Measurements from ENCODE around the gene MYL4.
"Not testable (repeated sequence)": the region's sequence is repeated elsewhere in the genome, so short reads cannot be mapped to it uniquely, and the experiment has no call there.

The MYL4 gene

GRCh38 chr17:47244697-47245096 is 35.5 kb downstream of the MYL4 start:
- FAIRE-seq, result no peak

GRCh38 chr17:47246120-47246519 is 37.0 kb downstream of the MYL4 start:
- no peak for FAIRE-seq

- no peak for FAIRE-seq
Measured at GRCh38 chr17:47250855-47251254, 41.7 kb downstream of the MYL4 start.

GRCh38 chr17:47251421-47251940 is 42.3 kb downstream of the MYL4 start:
- no peak for FAIRE-seq

- no peak for FAIRE-seq
Measured at GRCh38 chr17:47252209-47252608, 43.1 kb downstream of the MYL4 start.

- FAIRE-seq, result no peak
Measured at GRCh38 chr17:47252766-47253512, 43.8 kb downstream of the MYL4 start.

- FAIRE-seq, result no peak
Measured at GRCh38 chr17:47253541-47254402, 44.6 kb downstream of the MYL4 start, which contains the start of gene ITGB3. Gene ITGB3 (plus strand): TSS chr17:47253827. CDS start chr17:47253862, 35 bp downstream.

GRCh38 chr17:47254403-47254943 is 45.3 kb downstream of the MYL4 start:
- no peak for FAIRE-seq

GRCh38 chr17:47257651-47258339 is 48.6 kb downstream of the MYL4 start:
- no peak for FAIRE-seq

- FAIRE-seq, result no peak
Measured at GRCh38 chr17:47262586-47262985, 53.4 kb downstream of the MYL4 start.

- no peak for FAIRE-seq
Measured at GRCh38 chr17:47264166-47264565, 55.0 kb downstream of the MYL4 start.

- no peak for FAIRE-seq
Measured at GRCh38 chr17:47265983-47266541, 56.9 kb downstream of the MYL4 start.

- FAIRE-seq, result no peak
Measured at GRCh38 chr17:47266782-47267181, 57.6 kb downstream of the MYL4 start.

- FAIRE-seq, result no peak
Measured at GRCh38 chr17:47267354-47267828, 58.2 kb downstream of the MYL4 start.

- FAIRE-seq, result not testable (repeated sequence)
Measured at GRCh38 chr17:47268964-47269363, 59.8 kb downstream of the MYL4 start.

- FAIRE-seq, result not testable (repeated sequence)
Measured at GRCh38 chr17:47269561-47270280, 60.6 kb downstream of the MYL4 start.

GRCh38 chr17:47270946-47271705 is 62.0 kb downstream of the MYL4 start:
- no peak for FAIRE-seq

GRCh38 chr17:47272491-47272890 is 63.3 kb downstream of the MYL4 start:
- no peak for FAIRE-seq

GRCh38 chr17:47273245-47273644 is 64.1 kb downstream of the MYL4 start:
- no peak for FAIRE-seq

All from colon (tissue), 2 donors.